HuH-7 (cell line): ENCODE data around the gene KLKB1.
A peak's percentile ranks its signal among the peaks of the same experiment; 100 is the strongest.
"Not testable (repeated sequence)": the region's sequence is repeated elsewhere in the genome, so short reads cannot be mapped to it uniquely, and the experiment has no call there.

Experiments
- DNase-seq: peaks from one replicate; pipeline ENCODE4 v3.0.0; 2011; ENCODE audit warnings: low spot score

The KLKB1 gene

GRCh38 chr4:186265683-186266652, 38.7 kb downstream of the KLKB1 start, which contains the start of gene F11:
Gene F11, plus strand, starts transcription at chr4:186266189. Its CDS starts 948 bp downstream, at chr4:186267137.
- DNase-seq, result no peak

DNA sequence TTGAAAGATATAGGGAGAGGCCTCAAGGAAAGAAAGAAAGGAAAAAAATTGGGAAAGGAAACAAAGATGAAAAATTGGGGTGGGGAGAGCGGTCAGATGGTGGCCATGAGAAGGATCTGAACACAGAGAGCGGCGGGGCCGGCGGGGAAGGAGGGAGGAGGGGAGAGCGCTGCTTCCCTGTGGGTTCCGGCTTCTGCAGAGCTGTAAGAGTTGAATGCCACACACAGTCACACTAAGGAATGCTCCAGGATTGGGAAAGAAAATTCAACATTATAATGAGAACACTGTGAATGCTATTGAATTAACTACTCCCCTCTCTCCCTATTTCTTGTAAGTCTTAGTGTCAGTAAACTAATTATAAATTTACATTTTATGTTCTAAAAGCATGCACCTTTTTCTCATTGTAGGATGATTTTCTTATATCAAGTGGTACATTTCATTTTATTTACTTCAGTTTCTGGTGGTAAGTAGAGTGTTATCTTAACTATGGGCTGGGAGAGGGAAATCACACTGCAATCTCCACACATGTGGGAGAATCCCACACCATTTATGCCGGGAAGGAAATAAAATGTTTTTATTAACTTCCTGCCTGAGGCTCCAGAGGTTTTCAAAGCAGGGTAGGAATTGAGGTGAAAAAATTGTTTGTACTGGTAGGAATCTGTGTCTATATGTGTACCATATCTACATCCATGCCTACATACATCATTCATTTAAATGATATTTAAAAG, 39.6 kb downstream of the KLKB1 start:
- DNase-seq, result no peak

GRCh38 chr4:186271081-186271678, 43.9 kb downstream of the KLKB1 start:
- DNase-seq, result no peak

- no peak for DNase-seq
Measured at GRCh38 chr4:186272699-186273391, 45.5 kb downstream of the KLKB1 start.

DNA sequence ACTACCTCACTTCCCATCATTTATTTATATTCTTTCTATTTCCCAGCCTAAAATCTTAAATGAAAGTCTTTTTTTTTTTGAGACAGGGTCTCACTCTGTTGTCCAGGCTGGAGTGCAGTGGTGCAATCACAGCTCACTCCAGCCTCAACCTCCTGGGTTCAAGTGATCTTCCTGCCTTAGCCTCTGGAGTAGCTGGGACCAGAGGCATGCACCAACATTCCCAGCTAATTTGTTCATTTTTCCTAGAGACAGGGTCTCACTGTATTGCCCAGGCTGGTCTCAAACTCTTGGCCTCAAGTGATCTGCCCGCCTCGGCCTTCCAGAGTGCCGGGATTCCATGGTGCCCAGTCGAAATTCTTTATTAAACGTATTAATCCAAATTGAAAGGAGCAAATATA, 46.1 kb downstream of the KLKB1 start:
- not testable (repeated sequence) for DNase-seq

GRCh38 chr4:186283311-186283710, 56.0 kb downstream of the KLKB1 start:
- DNase-seq, result no peak

DNA sequence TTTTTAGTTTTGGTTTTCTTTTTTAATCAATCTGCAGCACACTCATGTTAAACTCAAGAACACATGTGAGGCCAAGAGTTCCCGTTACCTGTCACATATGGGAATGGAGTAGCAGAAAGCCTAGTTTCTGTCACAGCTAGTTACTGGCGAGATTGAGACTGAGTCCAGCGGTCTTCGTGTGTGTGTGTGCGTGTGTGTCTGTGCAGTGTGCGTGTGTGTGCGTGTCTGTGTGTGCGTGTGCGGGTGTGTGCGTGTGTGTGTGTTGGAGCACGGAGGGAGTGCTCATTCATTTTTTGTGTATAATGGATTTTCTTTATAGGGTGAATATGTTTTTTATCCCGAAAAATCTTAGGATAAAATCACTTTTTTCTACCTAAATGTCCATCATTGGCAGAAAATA, 57.8 kb downstream of the KLKB1 start:
- no peak for DNase-seq

GRCh38 chr4:186286581-186286980, 59.3 kb downstream of the KLKB1 start:
- no peak for DNase-seq

DNA sequence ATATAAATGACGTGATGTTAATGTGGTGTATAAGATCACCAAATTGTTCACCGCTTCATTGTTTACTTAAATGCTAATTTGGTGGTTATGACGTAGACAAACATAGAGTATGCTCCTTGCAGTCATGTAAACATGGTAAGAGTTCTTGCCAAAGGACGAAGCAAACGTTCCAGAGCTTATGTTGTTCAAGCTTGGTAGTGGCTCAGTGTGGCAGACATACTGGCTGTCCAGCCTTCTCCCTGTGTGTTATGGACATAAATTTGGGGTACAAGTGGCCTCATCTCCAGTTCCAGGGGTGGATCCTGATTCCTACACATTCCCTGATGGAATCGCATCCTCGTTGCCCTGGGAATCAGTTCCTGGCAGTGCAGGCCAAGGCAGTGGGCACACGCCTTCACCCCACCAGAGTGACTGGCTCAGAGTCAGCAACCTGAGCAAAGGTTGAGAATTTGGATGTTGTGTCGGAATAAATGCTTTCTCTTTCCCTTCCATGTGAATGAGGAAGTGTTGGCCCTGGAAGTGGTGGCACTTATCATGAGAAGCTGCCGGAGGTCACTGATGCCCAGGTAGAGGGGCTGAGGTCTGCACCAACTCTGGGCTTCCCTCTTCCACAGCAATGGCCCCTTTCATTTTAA, 64.1 kb downstream of the KLKB1 start:
- DNase-seq, result no peak

- no peak for DNase-seq
Measured at GRCh38 chr4:186294160-186294559, 66.9 kb downstream of the KLKB1 start.

GRCh38 chr4:186296481-186296880, 69.2 kb downstream of the KLKB1 start:
- DNase-seq, result no peak

- DNase-seq, result peak; percentile 11
Measured at GRCh38 chr4:186297013-186297645, 69.8 kb downstream of the KLKB1 start.

DNA sequence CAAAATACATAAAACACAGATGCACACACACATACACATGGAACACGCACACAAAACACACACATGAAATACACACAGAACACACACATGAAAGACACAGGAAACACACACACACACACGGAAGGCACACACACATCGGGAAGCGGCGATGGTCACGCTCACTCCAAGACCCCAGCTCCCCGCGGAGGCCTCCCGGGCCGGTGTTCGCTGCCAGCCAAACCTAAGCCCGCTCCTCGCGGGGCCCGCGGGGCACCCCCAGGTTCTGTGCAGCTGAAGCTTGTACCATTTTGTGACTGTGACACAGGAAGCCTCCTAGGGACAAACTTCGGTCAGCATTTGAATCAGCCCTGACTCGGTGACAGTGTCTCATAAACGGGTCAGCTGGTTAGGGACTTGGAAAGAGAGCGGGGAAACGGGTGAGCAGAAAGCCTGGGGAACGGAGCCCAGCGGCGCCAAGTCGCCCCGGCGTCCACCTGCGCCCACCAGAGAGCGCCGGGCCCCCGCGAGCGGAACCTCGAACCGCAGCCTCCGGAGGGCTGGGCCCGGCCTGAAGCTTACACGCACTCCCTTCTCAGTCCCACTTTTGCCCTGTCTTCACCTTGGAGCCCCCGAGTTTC, 70.8 kb downstream of the KLKB1 start:
- no peak for DNase-seq

DNA sequence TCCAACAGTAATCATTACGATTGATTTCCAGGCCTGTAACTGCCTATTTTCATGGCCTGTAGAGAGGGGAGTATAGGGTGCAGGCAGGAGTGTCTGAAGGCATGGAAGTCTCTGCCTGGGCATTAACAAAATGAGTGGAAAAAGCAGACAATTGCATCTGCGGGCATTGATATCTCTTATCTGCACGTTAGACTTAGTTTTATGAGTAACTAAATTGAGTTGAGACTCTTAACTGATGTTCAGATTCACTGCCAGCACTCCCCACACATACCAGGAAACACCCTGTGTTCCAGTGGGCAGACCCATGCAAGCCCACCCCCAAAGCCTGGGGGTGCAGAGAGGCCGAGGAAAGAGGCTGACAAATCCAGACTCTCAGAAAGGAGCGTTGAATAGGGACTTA, 72.0 kb downstream of the KLKB1 start:
- DNase-seq, result no peak

GRCh38 chr4:186300659-186301390, 73.5 kb downstream of the KLKB1 start:
- DNase-seq, result no peak

DNA sequence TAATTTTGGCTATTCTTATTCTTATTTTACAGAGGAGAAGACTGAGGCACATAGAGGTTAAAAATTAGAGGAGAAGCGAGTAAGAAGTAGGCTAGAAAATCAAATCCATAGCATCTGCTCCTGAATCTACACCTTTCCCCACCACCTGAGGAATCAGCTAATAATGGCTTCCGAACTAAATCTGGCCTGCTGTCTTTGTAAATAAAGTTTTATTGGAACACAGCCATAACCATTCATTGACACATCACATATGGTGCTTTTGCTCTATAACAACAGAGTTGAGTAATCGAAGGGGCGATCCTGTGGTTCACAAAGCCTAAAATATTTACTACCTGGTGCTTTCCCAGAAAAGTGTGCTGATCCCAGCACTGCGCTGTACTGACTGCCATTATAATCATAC, 76.9 kb downstream of the KLKB1 start:
- DNase-seq, result no peak

GRCh38 chr4:186304866-186305505, 77.7 kb downstream of the KLKB1 start:
- no peak for DNase-seq

- no peak for DNase-seq
Measured at GRCh38 chr4:186307497-186307896, 80.2 kb downstream of the KLKB1 start.

DNA sequence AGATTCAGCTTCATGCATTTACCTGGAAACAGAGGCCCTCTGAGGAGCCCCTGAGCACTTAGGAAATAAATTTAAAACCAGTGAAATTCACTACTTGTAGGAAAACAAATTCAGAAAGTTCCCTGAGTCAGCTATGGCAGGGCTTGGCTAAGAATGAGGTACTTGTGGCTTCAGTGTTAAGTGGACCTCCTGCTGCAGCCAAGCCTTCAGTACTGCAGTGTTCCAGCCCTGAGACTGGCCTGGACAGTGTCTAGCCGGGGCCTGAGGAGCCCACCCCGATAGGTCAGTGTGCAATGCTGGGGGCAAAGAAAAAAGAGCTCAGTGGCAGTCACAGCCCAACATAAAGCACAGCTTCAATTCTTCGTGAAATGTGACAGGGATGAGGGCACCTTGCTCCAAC, 80.6 kb downstream of the KLKB1 start:
- no peak for DNase-seq
